ENCODE results near the gene RTP2.

RTP2 gene

GRCh38 chr3:187739094-187739560, 36.8 kb upstream of the RTP2 start:
- peak in 23 of 51 donors; percentile 36 to 82 (median 59) for DNase-seq

- peak in 50 of 51 donors; percentile 38 to 92 (median 76) for DNase-seq
Measured at GRCh38 chr3:187738331-187739093, 36.2 kb upstream of the RTP2 start.

- DNase-seq = peak in 2 of 51 donors; percentile 41 to 49
Measured at GRCh38 chr3:187738071-187738330, 35.6 kb upstream of the RTP2 start.

- DNase-seq = peak in 37 of 51 donors; percentile 16 to 61 (median 33)
Measured at GRCh38 chr3:187737368-187738070, 35.2 kb upstream of the RTP2 start.

GRCh38 chr3:187737006-187737367, 34.6 kb upstream of the RTP2 start:
- peak in 6 of 51 donors; percentile 10 to 43 (median 26) for DNase-seq

- peak in 11 of 51 donors; percentile 5 to 43 (median 24) for DNase-seq
Measured at GRCh38 chr3:187736418-187736871, 34.1 kb upstream of the RTP2 start.

GRCh38 chr3:187735837-187736236, 33.5 kb upstream of the RTP2 start:
- peak in 1 of 51 donors; percentile 18 for DNase-seq

- no peak for DNase-seq
Measured at GRCh38 chr3:187735383-187735782, 33.0 kb upstream of the RTP2 start.

- DNase-seq = no peak
Measured at GRCh38 chr3:187734841-187735240, 32.5 kb upstream of the RTP2 start.

GRCh38 chr3:187733371-187733770, 31.0 kb upstream of the RTP2 start:
- DNase-seq = no peak

- no peak for DNase-seq
Measured at GRCh38 chr3:187729598-187729997, 27.2 kb upstream of the RTP2 start.

GRCh38 chr3:187728940-187729583, 26.7 kb upstream of the RTP2 start:
- no peak for DNase-seq

GRCh38 chr3:187728248-187728647, 25.9 kb upstream of the RTP2 start:
- no peak for DNase-seq

- no peak for DNase-seq
Measured at GRCh38 chr3:187726564-187726963, 24.2 kb upstream of the RTP2 start.

- DNase-seq = no peak
Measured at GRCh38 chr3:187725653-187726370, 23.5 kb upstream of the RTP2 start.

GRCh38 chr3:187725224-187725623, 22.9 kb upstream of the RTP2 start:
- no peak for DNase-seq

- DNase-seq = no peak
Measured at GRCh38 chr3:187722206-187722612, 19.9 kb upstream of the RTP2 start.

GRCh38 chr3:187721055-187721454, 18.7 kb upstream of the RTP2 start:
- DNase-seq = no peak

GRCh38 chr3:187720337-187720670, 17.9 kb upstream of the RTP2 start:
- no peak for DNase-seq

- peak in 37 of 51 donors; percentile 11 to 86 (median 46) for DNase-seq
Measured at GRCh38 chr3:187719628-187720336, 17.4 kb upstream of the RTP2 start.

GRCh38 chr3:187718802-187719201, 16.4 kb upstream of the RTP2 start:
- DNase-seq = no peak
